GM18951 (cell line): Measurements from ENCODE around the gene SHISAL1.
"Not testable (repeated sequence)": the region's sequence is repeated elsewhere in the genome, so short reads cannot be mapped to it uniquely, and the experiment has no call there.

Source experiments
- POLR2A ChIP-seq: IDR thresholded peaks from 4 replicates; pipeline ENCODE4 v1.6.1; 2011; ENCODE audit warnings: mild to moderate bottlenecking; ENCODE audit not compliant: insufficient read length, insufficient read depth; ENCODE audit errors: extremely low read depth
- in situ Hi-C: fragments of 300-500 bp; cut with MboI; formaldehyde crosslinking; loops from one replicate; pipeline ENCODE4 v1.12.0; 2022; ENCODE audit warnings: low sequenced_read_pairs, mixed read lengths, inconsistent platforms; ENCODE audit not compliant: unreplicated experiment

Gene SHISAL1

GRCh38 chr22:44242946-44243724, 69.6 kb downstream of the SHISAL1 start:
- in situ Hi-C loops = no loop called here
- TF ChIP-seq POLR2A = no peak

GRCh38 chr22:44241121-44241520, 71.6 kb downstream of the SHISAL1 start:
- in situ Hi-C loops = not testable (repeated sequence)

GRCh38 chr22:44237290-44237689, 75.5 kb downstream of the SHISAL1 start:
- no peak for TF ChIP-seq POLR2A
- in situ Hi-C loops = no loop called here

DNA sequence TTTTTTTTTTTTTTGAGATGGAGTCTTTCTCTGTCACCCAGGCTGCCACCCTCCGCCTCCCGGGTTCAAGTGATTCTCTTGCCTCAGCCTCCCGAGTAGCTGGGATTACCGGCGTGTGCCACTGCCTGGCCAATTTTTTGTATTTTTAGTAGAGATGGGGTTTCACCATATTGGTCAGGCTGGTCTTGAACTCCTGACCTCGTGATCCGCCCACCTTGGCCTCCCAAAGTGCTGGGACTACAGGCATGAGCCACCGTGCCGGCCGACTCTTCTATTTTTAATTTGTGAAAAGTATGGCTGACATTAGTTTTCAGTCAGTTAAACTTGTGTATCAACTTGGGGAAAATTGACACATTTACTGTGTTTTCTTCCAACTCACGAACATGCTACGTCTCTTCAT, 78.4 kb downstream of the SHISAL1 start:
- in situ Hi-C loops = not testable (repeated sequence)

DNA sequence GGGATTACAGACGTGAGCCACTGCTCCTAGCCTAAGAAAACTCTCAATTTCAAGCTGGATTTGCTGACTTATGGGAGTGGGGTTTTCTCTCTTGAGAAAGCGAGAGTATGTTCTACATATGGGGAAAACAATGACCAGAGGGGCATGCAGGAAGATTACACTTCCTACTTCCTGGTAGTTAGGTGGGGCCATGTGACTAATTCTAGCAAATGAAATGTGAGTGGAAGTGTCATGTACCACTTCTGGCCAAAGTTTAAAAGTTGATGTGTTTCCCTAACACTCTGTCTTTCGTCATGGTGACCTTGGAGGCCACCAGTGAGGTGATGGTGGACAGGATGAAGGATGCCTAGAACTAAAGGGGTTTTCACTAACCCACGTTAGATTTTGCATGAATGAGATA, 81.5 kb downstream of the SHISAL1 start:
- no peak for TF ChIP-seq POLR2A
- in situ Hi-C loops = no loop called here

DNA sequence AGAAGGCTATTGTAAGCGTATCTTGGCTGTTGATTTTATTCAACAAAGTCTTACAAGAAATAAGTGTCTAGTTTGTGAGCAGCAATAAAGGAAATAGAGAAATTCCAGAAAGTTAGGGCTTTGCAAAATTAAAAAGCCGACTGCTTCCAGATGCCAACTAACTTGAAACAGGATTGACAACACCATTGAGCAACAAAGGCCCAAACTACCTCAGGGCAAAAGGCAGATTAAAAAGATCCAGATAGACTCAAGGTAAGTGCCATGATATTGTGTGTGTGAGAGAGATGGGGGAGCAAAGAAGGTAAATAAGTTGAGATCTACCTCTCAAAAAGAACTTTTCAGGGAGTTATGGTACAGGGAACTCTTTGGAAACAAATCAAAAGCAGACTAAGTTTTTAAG, 82.9 kb downstream of the SHISAL1 start:
- in situ Hi-C loops = no loop called here
- TF ChIP-seq POLR2A = no peak

- in situ Hi-C loops = no loop called here
- no peak for TF ChIP-seq POLR2A
Observed at GRCh38 chr22:44229331-44229730, 83.4 kb downstream of the SHISAL1 start.

DNA sequence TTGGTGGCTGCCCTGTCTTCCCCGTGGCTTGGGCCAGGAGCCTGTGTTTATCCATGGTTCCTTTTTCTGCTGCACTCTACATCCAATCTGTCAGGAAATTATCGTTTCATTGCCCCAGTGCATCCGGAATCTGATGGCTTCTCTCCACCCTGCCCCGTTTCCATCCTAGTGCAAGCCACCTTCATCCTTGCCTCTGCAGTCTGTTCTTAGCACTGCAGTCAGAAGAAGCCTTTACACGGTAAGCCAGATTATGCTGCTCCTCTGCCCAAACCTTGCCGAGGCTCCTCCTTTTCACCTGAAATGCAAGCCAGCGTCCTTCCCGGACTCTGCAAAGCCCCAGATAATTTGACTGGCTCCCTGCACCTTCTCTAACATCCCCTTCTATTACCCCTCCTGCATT, 86.9 kb downstream of the SHISAL1 start:
- in situ Hi-C loops = no loop called here
- no peak for TF ChIP-seq POLR2A

DNA sequence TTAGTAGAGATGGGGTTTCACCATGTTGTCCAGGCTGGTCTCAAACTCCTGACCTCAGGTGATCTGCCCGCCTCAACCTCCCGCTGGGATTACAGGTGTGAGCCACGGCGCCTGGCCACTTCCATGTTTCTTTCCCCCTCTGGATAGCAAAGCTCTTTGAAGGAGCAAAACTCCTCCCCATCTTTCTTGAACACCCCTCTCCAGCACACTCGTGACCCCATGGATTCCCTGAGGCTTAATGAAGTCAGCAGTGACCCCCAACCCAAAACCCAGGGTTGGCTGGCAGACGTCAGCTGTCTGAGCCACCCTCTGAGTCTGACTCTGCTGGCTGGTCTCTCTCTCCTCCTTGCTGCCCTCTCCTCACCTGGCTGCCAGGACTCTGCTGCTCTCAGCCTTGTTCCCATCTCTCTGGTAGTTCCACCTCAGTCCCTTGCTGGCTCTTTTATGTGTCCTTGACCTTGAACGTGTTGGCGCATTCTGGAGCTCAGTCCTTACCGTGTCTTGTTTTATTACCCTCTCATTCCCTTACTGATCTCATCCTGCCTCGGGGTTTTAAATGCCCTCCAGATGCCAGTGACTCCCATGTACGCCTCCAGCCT, 87.6 kb downstream of the SHISAL1 start:
- in situ Hi-C loops = no loop called here
- TF ChIP-seq POLR2A = no peak

DNA sequence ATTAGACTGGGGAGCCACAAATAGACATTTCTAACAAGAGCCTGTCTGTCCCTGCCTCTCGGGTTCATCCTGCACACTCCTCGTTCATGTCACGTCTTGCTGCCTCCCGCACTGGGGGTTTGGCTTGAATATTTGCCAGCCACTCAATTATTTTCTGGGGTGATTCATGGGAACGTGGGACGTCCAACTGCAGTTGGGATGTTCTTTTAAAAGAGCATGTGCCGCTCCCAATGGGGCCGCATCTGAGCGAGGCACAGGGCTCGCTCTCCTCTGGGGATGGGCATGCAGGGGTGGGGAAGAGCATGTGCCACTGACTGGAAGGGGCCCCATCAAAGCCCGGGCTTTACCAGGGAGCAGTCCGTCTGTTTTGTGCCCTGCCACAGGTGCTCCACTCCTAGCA, 88.6 kb downstream of the SHISAL1 start:
- TF ChIP-seq POLR2A = no peak
- in situ Hi-C loops = no loop called here

DNA sequence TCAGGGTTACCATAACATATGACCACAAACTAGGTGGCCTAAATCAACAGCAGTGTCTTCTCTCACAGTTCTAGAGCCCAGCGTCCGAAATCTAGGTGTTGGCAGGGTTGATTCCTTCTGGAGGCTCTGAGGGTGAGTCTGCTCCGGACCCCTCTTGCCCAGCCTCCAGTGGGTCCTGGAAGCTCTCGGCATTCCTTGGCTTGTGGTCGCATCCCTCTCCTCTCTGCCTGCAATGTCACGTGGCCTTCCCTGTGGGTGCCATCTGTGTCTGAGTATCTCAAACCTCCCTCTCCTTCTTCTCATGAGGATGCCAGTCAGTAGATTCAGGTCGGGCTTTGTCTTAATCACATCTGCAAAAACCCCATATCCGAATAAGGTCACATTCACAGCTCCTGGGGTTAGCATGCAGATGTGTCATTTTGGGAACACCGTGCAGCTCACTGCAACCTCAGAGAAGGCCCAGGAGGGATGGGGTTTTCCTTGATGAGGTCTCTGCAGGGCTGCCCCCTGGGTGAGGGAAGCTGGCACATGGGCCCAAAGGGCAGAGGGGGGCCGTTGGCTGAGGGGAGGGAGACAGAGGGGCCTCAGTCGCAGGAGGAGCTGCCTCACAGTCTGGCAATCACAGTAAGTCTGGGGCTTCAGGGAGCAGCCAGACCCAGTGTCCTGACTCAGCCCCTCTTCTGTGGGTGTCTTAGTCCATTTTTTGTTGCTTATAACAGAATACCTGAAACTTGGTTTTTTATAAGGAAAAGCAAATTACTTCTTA, 90.9 kb downstream of the SHISAL1 start:
- in situ Hi-C loops = no loop called here
- TF ChIP-seq POLR2A = no peak

DNA sequence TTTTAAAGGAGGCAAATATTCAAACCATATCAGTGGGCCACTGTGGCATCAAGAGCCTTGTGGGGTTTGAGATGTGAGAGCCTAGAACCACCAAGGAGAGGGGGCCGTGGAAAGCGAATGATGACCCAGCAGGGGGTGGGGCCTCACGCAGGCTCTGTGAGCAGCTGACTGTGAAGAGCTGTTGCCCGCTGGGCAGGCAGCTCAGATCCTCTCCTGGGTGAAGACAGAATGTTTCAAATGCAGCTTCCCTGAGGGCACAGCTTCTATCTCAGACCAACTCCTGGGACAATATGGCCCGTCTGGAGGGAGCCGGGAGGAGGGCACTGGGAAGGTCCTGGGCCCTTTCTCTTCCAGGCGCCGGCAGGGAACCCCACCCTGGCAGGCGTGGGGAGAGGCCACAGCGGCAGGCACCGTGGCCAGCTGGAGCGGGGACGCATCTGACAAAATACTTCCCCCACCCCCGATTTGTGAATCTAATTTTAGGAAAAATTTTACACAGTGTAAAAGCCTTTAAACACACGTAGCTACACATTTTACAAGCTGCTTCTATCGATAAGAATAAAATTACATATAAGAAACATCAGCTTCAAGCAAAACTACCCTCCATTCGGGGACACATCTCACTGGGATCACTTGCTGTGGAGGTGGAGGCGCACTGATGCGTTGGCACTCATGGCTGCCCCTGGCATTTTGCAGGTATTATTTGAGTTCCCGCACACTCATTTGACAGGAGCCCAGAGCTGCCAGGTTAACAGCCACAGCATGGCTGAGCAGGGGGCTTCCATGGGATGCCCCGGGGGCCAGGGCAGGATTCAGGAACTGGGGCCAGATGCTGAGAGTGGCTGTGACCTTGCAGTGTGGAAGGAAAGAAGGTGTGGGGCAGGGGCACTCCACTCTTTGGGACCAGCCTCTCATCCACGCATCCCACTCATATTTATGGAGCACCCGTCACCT, 91.7 kb downstream of the SHISAL1 start:
- TF ChIP-seq POLR2A = no peak
- in situ Hi-C loops = no loop called here
